ENCODE results near the gene GOLGA6L7.
"Not testable (repeated sequence)": the region's sequence is repeated elsewhere in the genome, so short reads cannot be mapped to it uniquely, and the experiment has no call there.

GOLGA6L7 gene

GRCh38 chr15:28818168-28818567 lies 30.3 kb downstream of the GOLGA6L7 start:
- not testable (repeated sequence) for H3K9me3 ChIP-seq (ENCODE audit: control insufficient read depth, low read length); H3K36me3 ChIP-seq (ENCODE audit: control insufficient read depth, insufficient read depth, low read length); H3K4me3 ChIP-seq (ENCODE audit: insufficient read depth, low read depth, low read length); H3K27ac ChIP-seq (ENCODE audit: insufficient read depth, low read depth, low read length, poor library complexity, severe bottlenecking); H3K4me1 ChIP-seq (ENCODE audit: control insufficient read depth, insufficient read depth, low read length); H3K27me3 ChIP-seq (ENCODE audit: control insufficient read depth, insufficient read depth, low read length, poor library complexity, severe bottlenecking)
- 100% methylated on average over 2 of the region's 3 CpGs; no CpG with 5 or more reads in 1 of the 2 experiments for WGBS, 2 experiments

GRCh38 chr15:28814059-28814458 lies 34.4 kb downstream of the GOLGA6L7 start:
- H3K4me3 ChIP-seq (ENCODE audit: insufficient read depth, low read depth, low read length); H3K27ac ChIP-seq (ENCODE audit: insufficient read depth, low read depth, low read length, poor library complexity, severe bottlenecking); H3K36me3 ChIP-seq (ENCODE audit: control insufficient read depth, insufficient read depth, low read length); H3K27me3 ChIP-seq (ENCODE audit: control insufficient read depth, insufficient read depth, low read length, poor library complexity, severe bottlenecking); H3K4me1 ChIP-seq (ENCODE audit: control insufficient read depth, insufficient read depth, low read length); H3K9me3 ChIP-seq (ENCODE audit: control insufficient read depth, low read length): not testable (repeated sequence)

DNA sequence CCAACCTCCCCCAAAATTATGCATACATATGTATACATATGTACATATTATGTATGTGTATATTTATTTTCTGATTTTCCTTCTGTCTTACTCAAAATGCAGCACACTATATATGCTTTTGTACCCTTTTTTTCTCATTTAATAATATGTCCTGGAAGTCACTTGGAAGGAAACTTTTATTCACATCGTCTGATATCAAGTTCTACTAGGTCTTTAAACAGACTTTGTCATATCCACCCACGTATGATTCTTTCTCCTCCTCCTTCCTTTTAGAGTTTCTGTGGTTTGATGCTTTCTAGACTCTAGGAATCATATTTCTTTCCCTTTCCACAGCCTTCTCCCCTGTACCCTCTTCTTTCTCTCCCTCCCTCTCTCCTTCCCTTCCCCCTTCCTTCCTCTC lies 35.1 kb downstream of the GOLGA6L7 start:
- whole genome bisulfite sequencing, 2 experiments, result no CpG with 5 or more reads among the region's 2 CpGs
- H3K9me3 ChIP-seq (ENCODE audit: control insufficient read depth, low read length); H3K27me3 ChIP-seq (ENCODE audit: control insufficient read depth, insufficient read depth, low read length, poor library complexity, severe bottlenecking); H3K4me3 ChIP-seq (ENCODE audit: insufficient read depth, low read depth, low read length); H3K4me1 ChIP-seq (ENCODE audit: control insufficient read depth, insufficient read depth, low read length); H3K27ac ChIP-seq (ENCODE audit: insufficient read depth, low read depth, low read length, poor library complexity, severe bottlenecking); H3K36me3 ChIP-seq (ENCODE audit: control insufficient read depth, insufficient read depth, low read length): not testable (repeated sequence)

- H3K4me1 ChIP-seq (ENCODE audit: control insufficient read depth, insufficient read depth, low read length); H3K36me3 ChIP-seq (ENCODE audit: control insufficient read depth, insufficient read depth, low read length); H3K27me3 ChIP-seq (ENCODE audit: control insufficient read depth, insufficient read depth, low read length, poor library complexity, severe bottlenecking); H3K4me3 ChIP-seq (ENCODE audit: insufficient read depth, low read depth, low read length); H3K27ac ChIP-seq (ENCODE audit: insufficient read depth, low read depth, low read length, poor library complexity, severe bottlenecking); H3K9me3 ChIP-seq (ENCODE audit: control insufficient read depth, low read length): not testable (repeated sequence)
- 65 to 67% methylated on average over 4 of the region's 4 CpGs for WGBS, 2 experiments
Observed at GRCh38 chr15:28811852-28812550, 36.4 kb downstream of the GOLGA6L7 start.

GRCh38 chr15:28810444-28810843 lies 38.0 kb downstream of the GOLGA6L7 start:
- not testable (repeated sequence) for H3K27me3 ChIP-seq (ENCODE audit: control insufficient read depth, insufficient read depth, low read length, poor library complexity, severe bottlenecking); H3K4me3 ChIP-seq (ENCODE audit: insufficient read depth, low read depth, low read length); H3K27ac ChIP-seq (ENCODE audit: insufficient read depth, low read depth, low read length, poor library complexity, severe bottlenecking); H3K9me3 ChIP-seq (ENCODE audit: control insufficient read depth, low read length); H3K36me3 ChIP-seq (ENCODE audit: control insufficient read depth, insufficient read depth, low read length); H3K4me1 ChIP-seq (ENCODE audit: control insufficient read depth, insufficient read depth, low read length)
- 86% methylated on average over 1 of the region's 1 CpG; no CpG with 5 or more reads in 1 of the 2 experiments for WGBS, 2 experiments

DNA sequence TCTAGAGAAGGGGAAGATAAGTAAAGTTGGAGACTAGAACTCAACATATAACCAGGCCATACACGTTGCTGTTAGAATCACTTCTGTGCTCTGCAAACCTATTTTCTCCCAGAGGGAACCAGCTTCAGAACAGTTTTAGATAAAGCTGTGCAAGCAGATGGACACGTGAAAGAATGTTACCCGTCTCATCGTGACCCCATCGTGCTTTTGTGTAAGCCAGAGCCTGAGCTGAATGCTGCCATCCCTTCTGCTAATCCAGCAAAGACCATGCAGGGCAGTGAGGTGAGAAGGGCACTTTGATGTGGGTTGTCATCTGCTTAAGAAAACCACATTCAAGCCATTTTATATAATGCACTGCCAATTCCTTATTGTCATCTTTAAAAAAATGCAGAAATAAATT lies 40.3 kb downstream of the GOLGA6L7 start:
- WGBS, 2 experiments, result 72 to 79% methylated on average over 4 to 5 of the region's 5 CpGs

GRCh38 chr15:28800366-28800765 lies 48.1 kb downstream of the GOLGA6L7 start:
- not testable (repeated sequence) for H3K27me3 ChIP-seq (ENCODE audit: control insufficient read depth, insufficient read depth, low read length, poor library complexity, severe bottlenecking); H3K4me3 ChIP-seq (ENCODE audit: insufficient read depth, low read depth, low read length); H3K9me3 ChIP-seq (ENCODE audit: control insufficient read depth, low read length); H3K36me3 ChIP-seq (ENCODE audit: control insufficient read depth, insufficient read depth, low read length); H3K27ac ChIP-seq (ENCODE audit: insufficient read depth, low read depth, low read length, poor library complexity, severe bottlenecking); H3K4me1 ChIP-seq (ENCODE audit: control insufficient read depth, insufficient read depth, low read length)
- 95 to 100% methylated on average over 2 of the region's 2 CpGs for WGBS, 2 experiments

More for the DNA sequence above, 40.3 kb downstream of the GOLGA6L7 start:
- not testable (repeated sequence) for H3K27ac ChIP-seq (ENCODE audit: insufficient read depth, low read depth, low read length, poor library complexity, severe bottlenecking); H3K27me3 ChIP-seq (ENCODE audit: control insufficient read depth, insufficient read depth, low read length, poor library complexity, severe bottlenecking); H3K36me3 ChIP-seq (ENCODE audit: control insufficient read depth, insufficient read depth, low read length); H3K9me3 ChIP-seq (ENCODE audit: control insufficient read depth, low read length); H3K4me1 ChIP-seq (ENCODE audit: control insufficient read depth, insufficient read depth, low read length); H3K4me3 ChIP-seq (ENCODE audit: insufficient read depth, low read depth, low read length)

DNA sequence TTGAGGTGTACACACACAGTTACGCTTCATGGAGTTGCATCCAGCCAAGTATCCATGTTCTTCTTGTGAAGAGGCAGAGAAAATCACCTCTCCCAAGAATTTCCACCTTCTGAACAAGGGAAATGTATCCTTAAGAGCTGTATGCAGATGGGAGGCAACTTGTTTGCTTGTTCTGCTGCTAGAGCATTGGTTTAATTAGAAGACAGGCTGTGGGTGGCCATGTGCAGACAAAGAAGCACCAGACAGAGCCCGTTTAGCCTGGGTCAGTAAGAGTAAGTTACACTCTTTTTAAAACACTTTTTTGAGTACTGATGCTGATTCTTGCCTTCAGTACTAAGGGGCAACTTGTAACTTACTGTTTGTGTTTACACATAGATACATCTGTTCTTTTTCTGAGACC lies 50.2 kb downstream of the GOLGA6L7 start:
- 100% methylated on average over 1 of the region's 2 CpGs for WGBS, 2 experiments
- H3K27ac ChIP-seq (ENCODE audit: insufficient read depth, low read depth, low read length, poor library complexity, severe bottlenecking); H3K27me3 ChIP-seq (ENCODE audit: control insufficient read depth, insufficient read depth, low read length, poor library complexity, severe bottlenecking); H3K9me3 ChIP-seq (ENCODE audit: control insufficient read depth, low read length); H3K36me3 ChIP-seq (ENCODE audit: control insufficient read depth, insufficient read depth, low read length); H3K4me1 ChIP-seq (ENCODE audit: control insufficient read depth, insufficient read depth, low read length); H3K4me3 ChIP-seq (ENCODE audit: insufficient read depth, low read depth, low read length): not testable (repeated sequence)

DNA sequence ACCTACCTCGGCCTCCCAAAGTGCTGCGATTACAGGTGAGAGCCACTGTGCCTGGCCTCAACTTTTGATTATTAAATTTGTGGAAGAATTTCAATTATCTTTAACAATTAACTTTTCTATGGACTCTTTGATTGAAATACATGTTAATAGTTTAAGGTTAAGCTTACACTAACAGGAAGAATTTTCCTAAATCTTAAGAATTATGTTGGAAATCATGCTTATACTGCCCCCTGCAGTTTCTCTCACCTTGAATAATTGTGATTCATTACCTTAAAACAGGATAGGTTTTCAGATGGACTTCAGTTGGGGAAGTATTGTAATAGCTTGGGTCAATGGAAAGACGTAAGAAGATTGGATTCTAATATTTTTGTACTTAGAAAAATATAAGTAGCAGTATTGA lies 54.2 kb downstream of the GOLGA6L7 start:
- not testable (repeated sequence) for H3K9me3 ChIP-seq (ENCODE audit: control insufficient read depth, low read length); H3K4me3 ChIP-seq (ENCODE audit: insufficient read depth, low read depth, low read length); H3K27me3 ChIP-seq (ENCODE audit: control insufficient read depth, insufficient read depth, low read length, poor library complexity, severe bottlenecking); H3K27ac ChIP-seq (ENCODE audit: insufficient read depth, low read depth, low read length, poor library complexity, severe bottlenecking); H3K4me1 ChIP-seq (ENCODE audit: control insufficient read depth, insufficient read depth, low read length); H3K36me3 ChIP-seq (ENCODE audit: control insufficient read depth, insufficient read depth, low read length)
- WGBS, 2 experiments, result 93 to 100% methylated on average over 3 of the region's 3 CpGs
